Adrenal gland (tissue), 12 donors: ENCODE data around the gene RFT1. TPM values are rescaled to one million over a fixed set of nuclear protein-coding genes. Genes with fewer than 3 reads are reported as not detected.

Experiments
- DNase-seq, 7 donors: peaks; one replicate each; pipeline ENCODE4 v3.0.0-alpha.2; 2019 to 2020
- H3K27ac ChIP-seq, 5 donors: fragments of 200-600 bp; sonication (generic) in 4 of 5; 1 replicate in 3 of 5; 2 replicates in 2 of 5; pipeline versions ENCODE4 v1.5.1 to v1.8.0; 2016 to 2020; ENCODE audit warnings: mild to moderate bottlenecking in 1 of 5
- H3K27me3 ChIP-seq: fragments of 200-600 bp; 2 replicates; pipeline ENCODE4 v1.8.0; 2021
- H3K36me3 ChIP-seq, 2 donors: fragments of 200-600 bp; replicated peaks in 1 of 2; 1 replicate in 1 of 2; 2 replicates in 1 of 2; pipeline versions ENCODE4 v1.5.1 to v1.8.0; 2018 to 2022
- H3K4me1 ChIP-seq, 2 donors: fragments of 200-600 bp; replicated peaks in 1 of 2; 1 replicate in 1 of 2; 2 replicates in 1 of 2; pipeline versions ENCODE4 v1.5.1 to v1.8.0; 2018 to 2021
- H3K4me3 ChIP-seq, 4 donors: fragments of 200-600 bp; sonication (generic) in 3 of 4; one replicate each; pipeline ENCODE4 v1.5.1; 2016 to 2018
- H3K9me3 ChIP-seq, 3 donors: fragments of 200-600 bp; sonication (generic) in 1 of 3; replicated peaks in 1 of 3; 1 replicate in 2 of 3; 2 replicates in 1 of 3; pipeline versions ENCODE4 v1.5.1 to v1.8.0; 2016 to 2021
- POLR2A ChIP-seq, 2 donors: fragments of 450-650 bp; IDR thresholded peaks; one replicate each; pipeline ENCODE4 v1.6.1; 2017; ENCODE audit warnings: antibody characterized with exemption in 2 of 2, mild to moderate bottlenecking in 2 of 2, moderate library complexity in 1 of 2
- WGBS, 4 donors: extraction: QIAGEN DNeasy Blood & Tissue Kit in 2 of 4; methylation state at CpG; one replicate each; pipeline versions ENCODE4 v1.1.5 to v1.1.7; 2013 to 2017; 5-methylcytosine and 5-hydroxymethylcytosine counted together
- intact Hi-C, 2 donors: fragments of 100-400 bp; cut with DNase I; formaldehyde crosslinking; loops; one replicate each; pipeline versions ENCODE4 v1.14.1 to v1.15.0; 2022 to 2023
- polyA plus RNA-seq, 3 donors: library from polyadenylated mRNA; stranded (reverse); fragments of 200-250 nt in 2 of 3; fragments of 350-450 nt in 1 of 3; fragmentation: Illumina TruSeq in 1 of 3; extraction: RNeasy Lipid Tissue Mini Kit (QIAGEN cat#74804) in 1 of 3; gene quantifications; one replicate each; pipeline ENCODE4 v1.2.3, GENCODE V29; 2013 to 2014
- total RNA-seq, 9 donors: library from RNA; depleted of rRNA in 4 of 9; stranded (reverse); fragments of >200 nt in 4 of 9; fragments of 120-200 nt in 1 of 9; fragmentation: NEBNext Ultra II Directional in 1 of 9; extraction: Animal tissue kit (Norgen Biotek cat#: 25700) in 1 of 9; gene quantifications; one replicate each; pipeline versions ENCODE4 v1.1.0 to v1.2.4, GENCODE V29; 2013 to 2023
- TF ChIP-seq, protein P1 (sequence below), 6 experiments: fragments of 450-650 bp in 4 of 6; fragments of 200-600 bp in 2 of 6; sonication (generic) in 1 of 6; IDR thresholded peaks; 1 replicate in 5 of 6; 2 replicates in 1 of 6; pipeline versions ENCODE4 v1.5.1 to v1.8.0; 2016 to 2021; ENCODE audit warnings: antibody characterized with exemption in 6 of 6, mild to moderate bottlenecking in 2 of 6, moderate library complexity in 1 of 6
- donor health status: healthy with polysubstance abuse.
- donor health status: Bipolar disorder and iron deficiency.
- donor health status: DM: yes; HTN: yes; CAD: no.
- donor health status: DM: no; HTN: no; CAD: no.
- donor health status: DM: no; HTN: no; CAD: no.
- donor health status: DM: yes; HTN: yes; CAD: no.

RFT1 gene
- total and polyA plus RNA-seq, 12 donors = 6.7 to 34.5 (median 20.4) TPM

- Histone ChIP-seq H3K9me3 (no peaks in the 10 kb centered on the region), H3K27me3 (no peaks in the 10 kb centered on the region), H3K4me3 (no peak overlapping the region), H3K4me1 (peaks cover 12 to 35% of the 10 kb centered on the region in 2 donors), H3K36me3 (peaks cover 0 to 21% of the 10 kb centered on the region in 2 donors), H3K27ac (no peak overlapping the region)
- TF ChIP-seq POLR2A (IDR thresholded peaks at IDR 0.05) = no peak
- TF ChIP-seq, protein P1, sequence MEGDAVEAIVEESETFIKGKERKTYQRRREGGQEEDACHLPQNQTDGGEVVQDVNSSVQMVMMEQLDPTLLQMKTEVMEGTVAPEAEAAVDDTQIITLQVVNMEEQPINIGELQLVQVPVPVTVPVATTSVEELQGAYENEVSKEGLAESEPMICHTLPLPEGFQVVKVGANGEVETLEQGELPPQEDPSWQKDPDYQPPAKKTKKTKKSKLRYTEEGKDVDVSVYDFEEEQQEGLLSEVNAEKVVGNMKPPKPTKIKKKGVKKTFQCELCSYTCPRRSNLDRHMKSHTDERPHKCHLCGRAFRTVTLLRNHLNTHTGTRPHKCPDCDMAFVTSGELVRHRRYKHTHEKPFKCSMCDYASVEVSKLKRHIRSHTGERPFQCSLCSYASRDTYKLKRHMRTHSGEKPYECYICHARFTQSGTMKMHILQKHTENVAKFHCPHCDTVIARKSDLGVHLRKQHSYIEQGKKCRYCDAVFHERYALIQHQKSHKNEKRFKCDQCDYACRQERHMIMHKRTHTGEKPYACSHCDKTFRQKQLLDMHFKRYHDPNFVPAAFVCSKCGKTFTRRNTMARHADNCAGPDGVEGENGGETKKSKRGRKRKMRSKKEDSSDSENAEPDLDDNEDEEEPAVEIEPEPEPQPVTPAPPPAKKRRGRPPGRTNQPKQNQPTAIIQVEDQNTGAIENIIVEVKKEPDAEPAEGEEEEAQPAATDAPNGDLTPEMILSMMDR (IDR thresholded peaks at IDR 0.05) = no peak
- DNase-seq = no peak
- intact Hi-C loops = no loop called here
- 84 to 91% (median 86%) methylated on average over 3 of the region's 3 CpGs for WGBS, 4 donors
Observed at GRCh38 chr3:53111822-53112221, 18.4 kb downstream of the RFT1 start.

GRCh38 chr3:53109891-53110771 lies 20.1 kb downstream of the RFT1 start:
- H3K36me3 ChIP-seq = peaks cover 0 to 15% of the 10 kb centered on the region in 2 donors
- WGBS, 4 donors = 22 to 31% (median 26%) methylated on average over 11 to 12 of the region's 12 CpGs
- no peaks in the 10 kb centered on the region for H3K9me3 ChIP-seq
- DNase-seq = peak; percentile 63 to 89 (median 86)
- H3K27me3 ChIP-seq = no peaks in the 10 kb centered on the region
- intact Hi-C loops = no loop called here
- H3K4me1 ChIP-seq = peaks cover 12 to 35% of the 10 kb centered on the region in 2 donors
- peak overlapping the region in 3 of 5 donors; percentile 38 to 46 (median 39) for H3K27ac ChIP-seq
- no peak for TF ChIP-seq POLR2A (IDR thresholded peaks at IDR 0.05)
- TF ChIP-seq, protein P1 (IDR thresholded peaks at IDR 0.05) = peak; percentile 45 to 82 (median 74)
- no peak overlapping the region for H3K4me3 ChIP-seq

DNA sequence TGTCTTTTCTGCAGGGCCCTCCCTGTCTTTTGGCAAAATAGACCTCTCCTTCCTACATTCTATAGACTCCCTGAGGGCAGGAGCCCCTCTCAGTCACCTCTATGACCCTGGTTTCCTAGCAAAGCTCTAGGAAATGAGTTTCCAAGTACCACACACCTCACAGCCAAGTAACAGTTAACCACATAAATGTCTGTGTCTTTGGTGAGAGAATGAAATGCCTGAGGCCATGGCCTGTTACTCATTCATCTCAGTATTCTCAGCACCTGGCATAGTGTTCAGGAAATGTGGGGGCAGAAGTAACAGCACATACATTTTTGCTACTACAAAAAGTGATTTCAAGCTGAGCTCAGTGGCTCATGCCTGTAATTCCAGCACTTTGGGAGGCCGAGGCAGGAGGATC lies 21.0 kb downstream of the RFT1 start:
- intact Hi-C loops = no loop called here
- WGBS, 4 donors = 71 to 90% (median 79%) methylated on average over 1 of the region's 1 CpG
- Histone ChIP-seq H3K9me3 (no peaks in the 10 kb centered on the region), H3K4me3 (no peak overlapping the region), H3K36me3 (peaks cover 0 to 24% of the 10 kb centered on the region in 2 donors), H3K27me3 (no peaks in the 10 kb centered on the region), H3K4me1 (peaks cover 12 to 36% of the 10 kb centered on the region in 2 donors), H3K27ac (peak overlapping the region in 1 of 5 donors; percentile 38)
- DNase-seq = no peak
- TF ChIP-seq, protein P1 (IDR thresholded peaks at IDR 0.05) = no peak
- TF ChIP-seq POLR2A (IDR thresholded peaks at IDR 0.05) = no peak

DNA sequence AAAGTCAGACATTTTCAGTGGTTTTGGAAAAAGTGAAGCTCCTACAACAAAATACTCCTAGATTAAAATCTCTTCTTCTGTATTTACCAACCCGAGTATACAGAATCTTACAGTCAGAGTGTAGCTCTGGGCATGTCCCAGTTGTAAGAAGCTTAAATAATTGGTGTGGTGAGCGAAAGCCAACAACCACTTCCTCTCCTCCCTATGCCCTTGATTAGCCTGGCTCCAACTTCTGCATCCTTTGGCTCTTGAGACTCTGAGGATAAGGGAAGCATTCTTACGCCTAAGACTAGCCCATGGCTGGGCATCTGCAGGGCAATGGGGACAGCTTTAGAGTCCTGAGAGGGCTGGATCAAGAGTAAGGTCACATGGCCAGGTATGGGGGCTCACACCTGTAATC lies 25.5 kb downstream of the RFT1 start:
- intact Hi-C loops = no loop called here
- no peaks in the 10 kb centered on the region for H3K27me3 ChIP-seq
- no peak for DNase-seq
- no peaks in the 10 kb centered on the region for H3K9me3 ChIP-seq
- H3K27ac ChIP-seq = no peak overlapping the region
- WGBS, 4 donors = 47 to 84% (median 55%) methylated on average over 2 to 3 of the region's 3 CpGs
- peaks cover 0 to 16% of the 10 kb centered on the region in 2 donors for H3K4me1 ChIP-seq
- H3K4me3 ChIP-seq = no peak overlapping the region
- TF ChIP-seq POLR2A (IDR thresholded peaks at IDR 0.05) = no peak
- TF ChIP-seq, protein P1 (IDR thresholded peaks at IDR 0.05) = no peak
- H3K36me3 ChIP-seq = peaks cover 0 to 33% of the 10 kb centered on the region in 2 donors
